HCT116 (cell line): Measurements from ENCODE around the gene MAPKAP1. TPM values are rescaled to one million over a fixed set of nuclear protein-coding genes. Genes with fewer than 3 reads are reported as not detected.

ENCODE experiments used
- ATAC-seq: fragments of 200-7000 bp; cut with Tn5 transposase; 2 replicates; pipeline ENCODE4 v1.9.1; 2020; ENCODE audit warnings: mild to moderate bottlenecking, moderate library complexity
- BruUV-seq: library from RNA; stranded (reverse); fragments of 400-500 nt; replicated peaks from 2 replicates; lab custom pipeline; 2021; lab: Mats Ljungman, UMichigan
- CTCF ChIA-PET: fragments of 300-600 bp; sonication (Branson Sonifier 250); formaldehyde crosslinking; loops from one replicate; lab custom pipeline; 2021; ENCODE audit warnings: antibody characterized with exemption; lab: Charles Lee
- POLR2A ChIA-PET: fragments of 300-600, 350-600 bp; sonication (Branson Sonifier 250); formaldehyde crosslinking; loops from one replicate; lab custom pipeline; 2021; ENCODE audit warnings: antibody characterized with exemption; lab: Charles Lee
- RAD21 ChIA-PET, 2 experiments: fragments of 300-600 bp; sonication (Branson Sonifier 250); formaldehyde crosslinking; loops; one replicate each; lab custom pipeline; 2023; ENCODE audit warnings: low total read pairs in 2 of 2; ENCODE audit not compliant: uncharacterized antibody in 2 of 2, unreplicated experiment in 2 of 2, low non-redundant PET in 1 of 2; lab: Charles Lee
- DNase-seq: peaks from one replicate; pipeline ENCODE4 v3.0.0-alpha.2; 2010; ENCODE audit warnings: low read depth, low spot score
- H2AFZ ChIP-seq: fragments of 200-600 bp; shearing (Covaris generic), sonication (generic); 2 replicates; pipeline ENCODE4 v1.6.1; 2017; ENCODE audit warnings: low read depth, mixed run types, mixed read lengths, antibody characterized with exemption, low read length; ENCODE audit not compliant: poor library complexity, severe bottlenecking
- H3K27ac ChIP-seq: 2 replicates; pipeline ENCODE4 v1.5.1; 2012; ENCODE audit warnings: low read depth, low read length
- H3K27me3 ChIP-seq: fragments of 200-600 bp; sonication (generic); 2 replicates; pipeline ENCODE4 v1.6.1; 2016; ENCODE audit warnings: mixed run types, low read length, mixed read lengths; ENCODE audit not compliant: insufficient read depth
- H3K36me3 ChIP-seq, 2 experiments: fragments of 200-500 bp in 1 of 2; fragments of 200-600 bp in 1 of 2; sonication (Bioruptor generic) in 1 of 2; sonication (generic) in 1 of 2; 2 replicates each; pipeline versions ENCODE4 v1.5.1 to v1.6.1; 2014 to 2016; ENCODE audit warnings: low read length in 2 of 2, inconsistent platforms in 1 of 2, mixed read lengths in 1 of 2, mixed run types in 1 of 2; ENCODE audit not compliant: insufficient read depth in 2 of 2, control insufficient read depth in 1 of 2
- H3K4me1 ChIP-seq, 2 experiments: fragments of 200-600 bp in 1 of 2; sonication (generic) in 1 of 2; 2 replicates each; pipeline versions ENCODE4 v1.5.1 to v1.6.1; 2012 to 2017; ENCODE audit warnings: low read length in 2 of 2, inconsistent platforms in 1 of 2, mild to moderate bottlenecking in 1 of 2, mixed read lengths in 1 of 2, mixed run types in 1 of 2, moderate library complexity in 1 of 2; ENCODE audit not compliant: insufficient read depth in 2 of 2, control insufficient read depth in 1 of 2
- H3K4me2 ChIP-seq: fragments of 200-600 bp; sonication (generic); 2 replicates; pipeline ENCODE4 v1.6.1; 2017; ENCODE audit warnings: mixed run types, low read length, mixed read lengths
- H3K4me3 ChIP-seq, 2 experiments: fragments of 200-600 bp in 1 of 2; sonication (generic) in 1 of 2; replicated peaks in 1 of 2; 2 replicates each; pipeline ENCODE4 v1.5.1; 2011 to 2016; ENCODE audit warnings: low read length in 2 of 2, control low read depth in 1 of 2, low read depth in 1 of 2, mild to moderate bottlenecking in 1 of 2, mixed read lengths in 1 of 2, mixed run types in 1 of 2
- H3K79me2 ChIP-seq: fragments of 200-600 bp; sonication (generic); 2 replicates; pipeline ENCODE4 v1.6.1; 2017; ENCODE audit warnings: mild to moderate bottlenecking, mixed run types, low read length, moderate library complexity, mixed read lengths; ENCODE audit not compliant: insufficient read depth
- H3K9ac ChIP-seq: fragments of 200-600 bp; sonication (generic); 2 replicates; pipeline ENCODE4 v1.6.1; 2016; ENCODE audit warnings: low read length, mixed read lengths
- H3K9me2 ChIP-seq: fragments of 200-600 bp; sonication (generic), shearing (Covaris generic); 2 replicates; pipeline ENCODE4 v1.6.1; 2017; ENCODE audit warnings: mixed run types, mild to moderate bottlenecking, moderate library complexity; ENCODE audit not compliant: insufficient read depth
- H3K9me3 ChIP-seq, 2 experiments: fragments of 200-500 bp in 1 of 2; fragments of 200-600 bp in 1 of 2; sonication (Bioruptor generic) in 1 of 2; sonication (generic) in 1 of 2; 2 replicates each; pipeline ENCODE4 v1.6.1; 2014 to 2017; ENCODE audit warnings: low read length in 2 of 2, mixed read lengths in 2 of 2, inconsistent platforms in 1 of 2, low read depth in 1 of 2, mild to moderate bottlenecking in 1 of 2, mixed run types in 1 of 2, moderate library complexity in 1 of 2; ENCODE audit not compliant: control insufficient read depth in 1 of 2, insufficient read depth in 1 of 2
- H4K20me1 ChIP-seq: fragments of 200-600 bp; sonication (generic), shearing (Covaris generic); 2 replicates; pipeline ENCODE4 v1.6.1; 2017; ENCODE audit warnings: mixed run types, mild to moderate bottlenecking, moderate library complexity; ENCODE audit not compliant: insufficient read depth
- ATF3 ChIP-seq: IDR thresholded peaks from 2 replicates; pipeline ENCODE4 v1.6.1; 2012
- CTCF ChIP-seq, 3 experiments: fragments of 200-600 bp in 1 of 3; sonication (generic) in 1 of 3; IDR thresholded peaks in 2 of 3; conservative IDR thresholded peaks in 1 of 3; 2 replicates each; pipeline ENCODE4 v1.5.1; 2012 to 2017; ENCODE audit warnings: low read depth in 2 of 3, low read length in 2 of 3, antibody characterized with exemption in 1 of 3, borderline replicate concordance in 1 of 3, control low read depth in 1 of 3, mild to moderate bottlenecking in 1 of 3, mixed read lengths in 1 of 3, mixed run types in 1 of 3, moderate library complexity in 1 of 3; ENCODE audit not compliant: insufficient read depth in 1 of 3
- EGR1 ChIP-seq: IDR thresholded peaks from 2 replicates; pipeline ENCODE4 v1.6.1; 2012; ENCODE audit warnings: low read depth
- ELF1 ChIP-seq: IDR thresholded peaks from 2 replicates; pipeline ENCODE4 v1.6.1; 2012; ENCODE audit warnings: low read depth, borderline replicate concordance
- EZH2phosphoT487 ChIP-seq: fragments of 200-600 bp; IDR thresholded peaks from 2 replicates; pipeline ENCODE4 v1.6.1; 2018; ENCODE audit warnings: antibody characterized with exemption, borderline replicate concordance
- FOSL1 ChIP-seq: IDR thresholded peaks from 2 replicates; pipeline ENCODE4 v1.6.1; 2012; ENCODE audit warnings: low read depth
- JUND ChIP-seq: IDR thresholded peaks from 2 replicates; pipeline ENCODE4 v1.6.1; 2012
- POLR2AphosphoS5 ChIP-seq: IDR thresholded peaks from 2 replicates; pipeline ENCODE4 v1.6.1; 2011; ENCODE audit warnings: mild to moderate bottlenecking, low read depth, low read length, moderate library complexity
- RAD21 ChIP-seq: IDR thresholded peaks from 2 replicates; pipeline ENCODE4 v1.6.1; 2012; ENCODE audit warnings: low read depth, mild to moderate bottlenecking
- SIN3A ChIP-seq: IDR thresholded peaks from 2 replicates; pipeline ENCODE4 v1.6.1; 2012; ENCODE audit warnings: low read depth
- YY1 ChIP-seq: IDR thresholded peaks from 2 replicates; pipeline ENCODE4 v1.6.1; 2011; ENCODE audit warnings: low read length, low read depth, moderate library complexity, mild to moderate bottlenecking; ENCODE audit not compliant: insufficient replicate concordance; ENCODE audit errors: extremely low read depth
- ZNF274 ChIP-seq: fragments of 200-500 bp; sonication (Bioruptor generic); IDR thresholded peaks from 2 replicates; pipeline ENCODE4 v1.6.1; 2014; ENCODE audit warnings: mild to moderate bottlenecking, low read depth, low read length, inconsistent platforms
- intact Hi-C: fragments of 100-400 bp; cut with micrococcal nuclease; formaldehyde crosslinking; loops from 2 replicates; pipeline ENCODE4 v1.10.0; 2022
- total RNA-seq: library from RNA; stranded (reverse); gene quantifications from one replicate; pipeline ENCODE4 v1.2.1, GENCODE V29; 2021; ENCODE audit not compliant: unreplicated experiment

MAPKAP1 gene
- total RNA-seq, 1 experiment from 2014 or later, result 72.5 TPM

GRCh38 chr9:125406810-125407087 lies 300.3 kb downstream of the MAPKAP1 start:
- no peak for DNase-seq
- Histone ChIP-seq H3K9ac (no peak overlapping the region), H3K9me3 (no peaks in the 10 kb centered on the region), H3K4me2 (peak overlapping the region; percentile 22; the same call in 1 of the 2 replicates), H3K4me1 (peaks cover 17 to 50% of the 10 kb centered on the region in 2 experiments)
- RAD21 ChIA-PET, result interaction anchor here in 1 of 2 experiments (0.6 kb wide), 1 partner anchor 467 kb away, joined by 5 read pairs; no protein-coding TSS in a partner anchor
- no TSS peak for BruUV-seq
- intact Hi-C loops, result loop anchor here (5.0 kb wide), 2 partner anchors 341 to 896 kb away; partner anchors contain the start of gene PBX3
- TF ChIP-seq SIN3A (no peak), ZNF274 (no peak), EGR1 (no peak), RAD21 (no peak), FOSL1 (no peak), EZH2phosphoT487 (no peak), ATF3 (no peak), POLR2AphosphoS5 (no peak)
- TF ChIP-seq, all 23 proteins: peak for 0
- ChIA-PET POLR2A (interaction anchor here (1.3 to 1.4 kb wide), 2 partner anchors 8 to 165 kb away, joined by 4 to 5 read pairs; partner anchors contain the start of gene HSPA5), CTCF (interaction anchor here (2.0 to 3.3 kb wide), 2 partner anchors 886 to 1085 kb away, joined by 7 to 25 read pairs; no protein-coding TSS in a partner anchor)
- no peaks in the 10 kb centered on the region for H3K9me2 ChIP-seq
- no peaks in the 10 kb centered on the region for H4K20me1 ChIP-seq
- no peak for ATAC-seq
- no peak overlapping the region for H2AFZ ChIP-seq
- H3K4me3 ChIP-seq, result no peak overlapping the region
- H3K36me3 ChIP-seq, result no peaks in the 10 kb centered on the region
- no peak overlapping the region; the same call in 1 of the 2 replicates for H3K27ac ChIP-seq
- no peaks in the 10 kb centered on the region; the same call in 1 of the 2 replicates for H3K79me2 ChIP-seq
- no peaks in the 10 kb centered on the region for H3K27me3 ChIP-seq

GRCh38 chr9:125405938-125406809 lies 300.8 kb downstream of the MAPKAP1 start:
- no peak for DNase-seq
- Histone ChIP-seq H3K27ac (no peak overlapping the region; the same call in 1 of the 2 replicates), H3K79me2 (no peaks in the 10 kb centered on the region; the same call in 1 of the 2 replicates), H3K9ac (no peak overlapping the region), H3K9me2 (no peaks in the 10 kb centered on the region), H3K9me3 (no peaks in the 10 kb centered on the region), H3K4me1 (peaks cover 12 to 45% of the 10 kb centered on the region in 2 experiments), H2AFZ (no peak overlapping the region), H3K4me3 (no peak overlapping the region), H4K20me1 (no peaks in the 10 kb centered on the region), H3K27me3 (no peaks in the 10 kb centered on the region), H3K36me3 (no peaks in the 10 kb centered on the region), H3K4me2 (peak overlapping the region; percentile 22; the same call in 1 of the 2 replicates)
- intact Hi-C loops, result loop anchor here (5.0 kb wide), 2 partner anchors 341 to 896 kb away; partner anchors contain the start of gene PBX3
- no peak for ATAC-seq
- POLR2A ChIA-PET, result no interaction called here
- no TSS peak for BruUV-seq
- TF ChIP-seq YY1 (no peak), ELF1 (no peak), CTCF (IDR thresholded peaks at IDR 0.05 in 2 of 3, conservative IDR thresholded peaks at IDR 0.05 in 1 of 3; ENCODE audit: borderline replicate concordance in 1 of 3, insufficient read depth in 1 of 3, low read depth in 2 of 3, low read length in 2 of 3) (no peak), JUND (no peak)
- RAD21 ChIA-PET, result no interaction called here
- CTCF ChIA-PET, result interaction anchor here (3.3 kb wide), 1 partner anchor 1085 kb away, joined by 25 read pairs; no protein-coding TSS in a partner anchor
